GM10248 (cell line): ENCODE measurements around the gene SUCLG1.

Experiments
- CTCF ChIA-PET: fragments of 300-600 bp; sonication (Branson Sonifier 250); formaldehyde crosslinking; extraction: SDS; loops from one replicate; lab custom pipeline; 2021; ENCODE audit warnings: antibody characterized with exemption; lab: Yijun Ruan, JAX
- POLR2A ChIA-PET: fragments of 350-650 bp; sonication (Branson Sonifier 250); formaldehyde crosslinking; extraction: SDS; loops from one replicate; lab custom pipeline; 2020; ENCODE audit warnings: antibody characterized with exemption; lab: Yijun Ruan, JAX
- DNase-seq: peaks from one replicate; pipeline ENCODE4 v3.0.0; 2012; ENCODE audit errors: extremely low spot score
- CTCF ChIP-seq: IDR thresholded peaks from 2 replicates; pipeline ENCODE4 v1.5.1; 2012; ENCODE audit warnings: mild to moderate bottlenecking, low read depth; ENCODE audit errors: extremely low read depth, missing control alignments, control extremely low read depth

SUCLG1 gene

GRCh38 chr2:84435345-84436025 lies 23.6 kb downstream of the SUCLG1 start:
- TF ChIP-seq CTCF: no peak
- ChIA-PET POLR2A (no interaction called here), CTCF (interaction anchor here (0.7 kb wide), 1 partner anchor 9 kb away, joined by 3 read pairs; no protein-coding TSS in a partner anchor)
- no peak for DNase-seq

GRCh38 chr2:84429328-84429727 lies 29.8 kb downstream of the SUCLG1 start:
- TF ChIP-seq CTCF: no peak
- ChIA-PET CTCF (no interaction called here), POLR2A (no interaction called here)
- no peak for DNase-seq

DNA sequence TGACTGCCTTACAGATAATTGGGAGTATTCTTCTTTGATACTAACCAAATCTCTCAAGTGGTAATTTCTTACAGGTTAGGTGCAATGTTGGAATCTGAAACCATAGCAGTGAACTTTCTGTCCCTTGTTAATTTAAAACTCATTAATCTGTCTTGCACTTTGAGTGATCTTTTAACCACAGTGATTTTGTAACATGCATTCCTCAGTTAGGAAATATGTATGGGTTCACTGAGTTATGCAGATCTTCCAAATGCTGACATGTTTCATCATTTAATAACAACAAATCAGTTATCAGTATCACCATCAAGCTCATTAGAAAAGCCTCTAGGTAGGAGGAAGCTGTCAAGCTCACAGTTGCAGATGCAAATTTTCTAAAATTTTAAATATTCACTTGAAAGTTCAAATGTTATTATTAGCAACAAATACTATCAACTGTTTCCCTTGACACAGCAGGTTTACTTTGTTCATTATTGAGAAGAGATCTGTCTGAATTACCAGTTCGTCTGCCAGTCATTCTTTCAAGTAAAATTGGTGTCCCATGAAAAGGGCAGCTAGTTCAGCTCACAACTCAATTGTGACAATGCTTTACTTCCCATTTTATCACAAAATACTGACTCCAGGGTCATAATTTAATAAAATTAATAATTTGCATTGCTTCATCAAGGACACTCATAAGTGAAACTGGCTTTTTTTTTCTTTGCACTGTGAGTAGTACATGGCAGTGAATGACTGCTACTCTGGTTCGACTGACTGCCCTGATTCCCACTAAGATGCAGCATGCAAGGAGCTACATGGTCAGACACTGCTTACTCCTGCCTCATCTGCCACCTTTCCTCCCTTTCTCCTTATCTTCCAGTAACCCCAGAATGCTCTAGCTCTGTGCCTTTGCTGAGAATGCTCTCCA lies 31.6 kb downstream of the SUCLG1 start:
- POLR2A ChIA-PET: no interaction called here
- CTCF ChIA-PET: interaction anchor here (1.4 to 2.0 kb wide), 3 partner anchors 9 to 34 kb away, joined by 3 to 7 read pairs (median 3); no protein-coding TSS in a partner anchor
- no peak for TF ChIP-seq CTCF
- DNase-seq: no peak

DNA sequence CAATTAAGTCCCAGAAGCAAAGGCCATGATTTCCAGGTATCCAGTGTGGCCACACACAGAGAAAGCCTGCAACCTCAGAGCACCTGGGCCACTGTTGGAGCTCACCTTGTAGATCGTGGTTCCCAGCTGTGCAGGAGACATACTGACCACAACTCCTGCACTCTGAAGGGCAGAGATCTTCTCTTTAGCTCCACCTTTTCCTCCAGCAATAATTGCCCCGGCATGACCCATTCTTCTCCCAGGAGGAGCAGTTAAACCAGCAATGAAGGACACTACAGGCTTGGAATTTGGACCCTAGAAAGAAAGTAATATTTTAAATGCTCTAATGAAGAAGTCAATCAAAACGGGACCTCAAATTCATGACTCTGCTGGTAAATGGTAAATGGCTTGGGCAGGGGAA lies 33.8 kb downstream of the SUCLG1 start:
- CTCF ChIA-PET: interaction anchor here (0.6 to 1.4 kb wide), 4 partner anchors 8 to 500 kb away, joined by 3 to 4 read pairs (median 3); no protein-coding TSS in a partner anchor
- DNase-seq: no peak
- no peak for TF ChIP-seq CTCF
- POLR2A ChIA-PET: interaction anchor here (0.5 kb wide), 1 partner anchor 25 kb away, joined by 3 read pairs; no protein-coding TSS in a partner anchor

GRCh38 chr2:84424152-84424551 lies 34.9 kb downstream of the SUCLG1 start:
- POLR2A ChIA-PET: no interaction called here
- peak; percentile 41 for TF ChIP-seq CTCF
- peak; percentile 18 for DNase-seq
- CTCF ChIA-PET: interaction anchor here (0.9 to 1.0 kb wide), 3 partner anchors 8 to 55 kb away, joined by 3 read pairs; no protein-coding TSS in a partner anchor

GRCh38 chr2:84421791-84422190 lies 37.3 kb downstream of the SUCLG1 start:
- ChIA-PET CTCF (no interaction called here), POLR2A (no interaction called here)
- TF ChIP-seq CTCF: no peak

More at GRCh38 chr2:84421791-84422190, 37.3 kb downstream of the SUCLG1 start:
- no peak for DNase-seq
